Thyroid gland (tissue), 4 donors: Measurements from ENCODE around the gene BCKDHB. TPM values are rescaled to one million over a fixed set of nuclear protein-coding genes. Genes with fewer than 3 reads are reported as not detected.

Experiments
- DNase-seq, 2 donors: peaks; one replicate each; pipeline ENCODE4 v3.0.0-alpha.2; 2019
- H3K27ac ChIP-seq, 3 donors: fragments of 200-600 bp; sonication (generic); 1 replicate in 2 of 3; 2 replicates in 1 of 3; pipeline ENCODE4 v1.5.1; 2016 to 2019; ENCODE audit warnings: mild to moderate bottlenecking in 1 of 3, moderate library complexity in 1 of 3
- H3K27me3 ChIP-seq: fragments of 200-600 bp; sonication (generic); one replicate; pipeline ENCODE4 v1.5.1; 2019
- H3K36me3 ChIP-seq, 2 donors: fragments of 200-600 bp; sonication (generic); one replicate each; pipeline ENCODE4 v1.5.1; 2016 to 2019
- H3K4me1 ChIP-seq, 2 donors: fragments of 200-600 bp; sonication (generic); one replicate each; pipeline ENCODE4 v1.5.1; 2017 to 2019
- H3K4me3 ChIP-seq, 3 donors: fragments of 200-600 bp; sonication (generic); replicated peaks in 1 of 3; 1 replicate in 2 of 3; 2 replicates in 1 of 3; pipeline ENCODE4 v1.5.1; 2016; ENCODE audit warnings: mild to moderate bottlenecking in 1 of 3
- H3K9me3 ChIP-seq: fragments of 200-600 bp; sonication (generic); one replicate; pipeline ENCODE4 v1.5.1; 2017
- CTCF ChIP-seq, 6 experiments: fragments of 200-600 bp in 3 of 6; fragments of 450-650 bp in 3 of 6; sonication (generic) in 3 of 6; IDR thresholded peaks; one replicate each; pipeline ENCODE4 v1.5.1; 2016 to 2019; ENCODE audit warnings: antibody characterized with exemption in 6 of 6, mild to moderate bottlenecking in 2 of 6, inconsistent platforms in 1 of 6, moderate library complexity in 1 of 6
- POLR2A ChIP-seq, 2 donors: fragments of 450-650 bp; IDR thresholded peaks; one replicate each; pipeline ENCODE4 v1.6.1; 2017; ENCODE audit warnings: antibody characterized with exemption in 2 of 2, mild to moderate bottlenecking in 2 of 2, moderate library complexity in 1 of 2
- WGBS, 2 donors: methylation state at CpG; one replicate each; pipeline ENCODE4 v1.1.5; 2017; 5-methylcytosine and 5-hydroxymethylcytosine counted together
- intact Hi-C: fragments of 100-400 bp; cut with DNase I; formaldehyde crosslinking; loops from one replicate; pipeline ENCODE4 v1.15.1; 2023
- total RNA-seq, 4 donors: library from RNA; depleted of rRNA; stranded (reverse); fragments of >200 nt; gene quantifications; one replicate each; pipeline ENCODE4 v1.2.3, GENCODE V29; 2016

The BCKDHB gene
- total RNA-seq, 4 donors from 2014 or later: 16.7 to 36.9 (median 24.4) TPM

DNA sequence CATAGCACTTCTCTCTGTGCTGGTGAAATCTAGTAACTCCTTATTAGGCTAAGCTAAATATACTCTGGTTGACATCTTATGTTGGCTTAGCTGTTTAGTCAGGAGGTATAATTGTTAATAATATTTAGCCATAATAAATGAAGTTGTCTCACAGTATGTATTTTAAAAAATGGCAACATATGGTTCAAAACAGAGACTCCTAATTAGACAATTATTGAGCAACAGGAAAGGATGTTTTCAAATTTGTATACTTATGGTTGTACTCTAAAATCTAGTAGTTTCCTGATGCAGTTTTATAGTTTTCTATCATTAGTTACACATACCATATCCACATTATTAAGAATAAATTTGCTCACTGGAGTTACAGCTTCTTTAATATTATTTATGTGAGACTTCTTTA is 150.2 kb downstream of the BCKDHB start:
- Histone ChIP-seq H3K4me3 (no peak overlapping the region), H3K27ac (no peak overlapping the region), H3K36me3 (no peaks in the 10 kb centered on the region), H3K4me1 (no peaks in the 10 kb centered on the region), H3K9me3 (no peaks in the 10 kb centered on the region), H3K27me3 (no peaks in the 10 kb centered on the region)
- DNase-seq: no peak
- TF ChIP-seq POLR2A (IDR thresholded peaks at IDR 0.05) (no peak), CTCF (IDR thresholded peaks at IDR 0.05) (no peak)
- intact Hi-C loops: no loop called here

DNA sequence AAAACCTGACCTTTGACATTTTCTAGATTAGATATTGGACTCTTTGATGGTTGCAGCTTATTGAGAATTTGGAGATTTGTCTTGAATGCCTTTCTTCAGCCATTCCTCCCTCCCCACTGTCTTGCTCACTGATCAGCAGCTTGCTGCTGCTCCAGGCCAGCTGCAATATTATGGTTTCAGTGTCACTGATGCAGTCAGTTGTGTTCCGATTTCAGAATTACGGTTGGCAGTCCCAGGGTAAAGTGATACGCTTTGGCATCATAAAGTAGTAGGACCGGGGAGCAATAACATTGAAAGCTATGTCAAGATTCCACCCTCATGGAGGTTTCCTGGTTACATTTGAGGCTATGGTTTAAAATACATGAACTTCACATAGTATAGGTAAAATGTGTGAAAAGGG is 152.6 kb downstream of the BCKDHB start:
- no peak overlapping the region for H3K27ac ChIP-seq
- H3K4me3 ChIP-seq: no peak overlapping the region
- H3K27me3 ChIP-seq: no peaks in the 10 kb centered on the region
- intact Hi-C loops: no loop called here
- no peaks in the 10 kb centered on the region for H3K9me3 ChIP-seq
- TF ChIP-seq CTCF (IDR thresholded peaks at IDR 0.05) (no peak), POLR2A (IDR thresholded peaks at IDR 0.05) (no peak)
- WGBS, 2 donors: 94 to 96% methylated on average over 4 of the region's 4 CpGs
- DNase-seq: no peak
- H3K4me1 ChIP-seq: no peaks in the 10 kb centered on the region
- H3K36me3 ChIP-seq: no peaks in the 10 kb centered on the region

DNA sequence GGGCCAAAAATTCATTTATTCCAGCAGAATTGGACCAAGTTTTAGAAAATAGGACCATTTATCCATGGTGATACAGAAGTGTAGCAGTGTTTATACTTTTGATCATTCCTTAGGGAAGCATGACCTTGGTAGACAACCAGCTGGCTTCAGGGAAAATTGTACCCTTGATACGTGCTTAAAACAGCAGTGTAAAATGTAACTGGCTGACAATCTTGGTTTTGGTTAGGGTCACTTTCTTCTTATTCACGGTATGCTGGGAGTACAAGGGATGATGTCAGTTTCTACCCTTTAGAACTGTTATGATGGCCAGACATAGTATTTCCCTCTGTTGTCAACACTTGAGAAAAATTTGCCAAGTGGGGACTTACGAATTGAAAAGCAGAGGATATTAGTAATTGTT is 157.1 kb downstream of the BCKDHB start:
- TF ChIP-seq CTCF (IDR thresholded peaks at IDR 0.05) (no peak), POLR2A (IDR thresholded peaks at IDR 0.05) (no peak)
- H3K27me3 ChIP-seq: no peaks in the 10 kb centered on the region
- H3K36me3 ChIP-seq: no peaks in the 10 kb centered on the region
- DNase-seq: no peak
- no peak overlapping the region for H3K27ac ChIP-seq
- H3K4me3 ChIP-seq: no peak overlapping the region
- no peaks in the 10 kb centered on the region for H3K9me3 ChIP-seq
- intact Hi-C loops: no loop called here
- 83 to 87% methylated on average over 3 of the region's 3 CpGs for WGBS, 2 donors
- H3K4me1 ChIP-seq: no peaks in the 10 kb centered on the region

DNA sequence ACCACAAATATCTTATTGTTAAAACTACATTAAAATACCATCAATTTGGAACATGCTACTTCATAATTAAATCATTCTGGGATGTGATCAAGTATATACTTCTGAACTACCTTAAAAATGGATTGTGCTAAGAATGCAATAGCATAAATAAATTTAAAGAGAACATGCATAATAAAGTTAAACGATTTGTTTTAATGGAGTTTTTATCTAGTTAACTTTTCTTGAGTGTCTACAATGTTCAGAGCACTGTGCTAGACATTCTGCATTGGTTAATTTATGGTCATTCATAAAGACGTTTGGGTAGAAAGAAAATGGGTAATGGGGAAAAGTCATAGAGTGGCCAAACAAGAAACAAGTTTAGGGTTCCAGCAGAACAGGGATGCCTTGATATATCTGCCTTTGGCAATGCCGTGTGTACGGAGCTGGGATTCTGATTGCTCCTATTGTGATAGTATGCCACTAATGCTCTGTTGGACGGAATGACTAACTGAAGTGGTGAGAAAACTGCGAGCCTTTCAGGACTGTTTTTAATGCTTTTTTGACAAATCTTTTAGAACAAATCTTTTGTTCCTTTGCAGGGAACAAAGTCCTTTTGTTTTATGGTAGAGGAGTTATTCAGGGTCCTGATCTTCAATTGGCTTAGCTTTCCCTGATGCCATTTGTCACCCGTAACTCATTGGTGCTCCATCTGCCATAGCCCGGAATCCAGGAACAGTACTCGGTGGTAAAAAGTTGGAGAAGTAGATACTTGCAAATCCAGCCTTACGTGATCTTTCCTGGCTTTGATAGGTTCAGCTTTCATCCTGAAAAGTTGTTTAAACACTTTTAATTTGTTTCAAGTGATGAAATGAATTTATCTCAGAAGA is 162.6 kb downstream of the BCKDHB start:
- Histone ChIP-seq H3K27me3 (no peaks in the 10 kb centered on the region), H3K9me3 (no peaks in the 10 kb centered on the region), H3K27ac (no peak overlapping the region), H3K36me3 (no peaks in the 10 kb centered on the region), H3K4me1 (no peaks in the 10 kb centered on the region), H3K4me3 (no peak overlapping the region)
- intact Hi-C loops: no loop called here
- WGBS, 2 donors: 91 to 94% methylated on average over 10 of the region's 10 CpGs
- DNase-seq: no peak
- TF ChIP-seq CTCF (IDR thresholded peaks at IDR 0.05) (no peak), POLR2A (IDR thresholded peaks at IDR 0.05) (no peak)

DNA sequence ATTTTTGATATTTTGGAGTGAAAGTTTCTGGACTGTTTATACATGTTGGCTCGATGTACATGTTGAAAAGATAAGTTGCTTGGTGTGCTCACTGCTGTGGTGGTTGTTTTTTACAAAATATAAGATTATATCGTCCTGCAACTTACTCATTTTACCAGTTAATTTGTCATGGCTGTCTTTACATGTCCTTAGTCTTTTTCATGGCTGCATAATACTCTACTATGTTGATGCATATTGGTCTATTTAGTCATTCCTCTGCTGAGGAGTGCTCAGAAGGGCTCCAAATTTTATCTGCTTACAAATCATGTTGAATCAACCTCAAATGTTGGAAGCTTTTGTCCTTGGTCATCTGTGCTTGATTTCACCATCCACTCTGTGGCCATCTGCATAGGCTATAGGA is 164.6 kb downstream of the BCKDHB start:
- WGBS, 2 donors: 91 to 96% methylated on average over 2 of the region's 2 CpGs

More for the DNA sequence above, 164.6 kb downstream of the BCKDHB start:
- Histone ChIP-seq H3K27ac (no peak overlapping the region), H3K4me1 (no peaks in the 10 kb centered on the region), H3K27me3 (no peaks in the 10 kb centered on the region), H3K36me3 (no peaks in the 10 kb centered on the region), H3K9me3 (no peaks in the 10 kb centered on the region), H3K4me3 (no peak overlapping the region)
- no peak for DNase-seq
- no peak for TF ChIP-seq CTCF (IDR thresholded peaks at IDR 0.05)
- TF ChIP-seq POLR2A (IDR thresholded peaks at IDR 0.05): no peak
- intact Hi-C loops: no loop called here
